H9 (cell line): ENCODE measurements around the gene C16orf89. TPM values are rescaled to one million over a fixed set of nuclear protein-coding genes. Genes with fewer than 3 reads are reported as not detected.

Source experiments
- DNase-seq: peaks from one replicate; pipeline ENCODE4 v3.0.0-alpha.2; 2017
- H2AFZ ChIP-seq: one replicate; pipeline ENCODE4 v1.6.1; 2013; ENCODE audit warnings: mild to moderate bottlenecking, low read length, control low read depth, moderate library complexity
- H2AK5ac ChIP-seq: 2 replicates; pipeline ENCODE4 v1.6.1; 2013; ENCODE audit warnings: low read length, control low read depth, mixed read lengths; ENCODE audit not compliant: insufficient read length
- H2BK120ac ChIP-seq: one replicate; pipeline ENCODE4 v1.6.1; 2013; ENCODE audit warnings: low read depth, mild to moderate bottlenecking, low read length, control low read depth, inconsistent platforms; ENCODE audit not compliant: poor library complexity, severe bottlenecking
- H2BK12ac ChIP-seq: 2 replicates; pipeline ENCODE4 v1.6.1; 2013; ENCODE audit warnings: low read length, control low read depth, mixed read lengths, low read depth; ENCODE audit not compliant: insufficient read length
- H2BK15ac ChIP-seq: 2 replicates; pipeline ENCODE4 v1.6.1; 2013; ENCODE audit warnings: low read depth, low read length, control low read depth
- H2BK20ac ChIP-seq: one replicate; pipeline ENCODE4 v1.6.1; 2013; ENCODE audit warnings: low read depth, mild to moderate bottlenecking, low read length, control low read depth, inconsistent platforms; ENCODE audit not compliant: poor library complexity, severe bottlenecking
- H2BK5ac ChIP-seq: 2 replicates; pipeline ENCODE4 v1.6.1; 2013; ENCODE audit warnings: low read length, control low read depth, mixed read lengths; ENCODE audit not compliant: insufficient read length
- H3K14ac ChIP-seq: 2 replicates; pipeline ENCODE4 v1.6.1; 2013; ENCODE audit warnings: low read length, control low read depth; ENCODE audit not compliant: insufficient read depth
- H3K18ac ChIP-seq: 2 replicates; pipeline ENCODE4 v1.6.1; 2013; ENCODE audit warnings: low read depth, mild to moderate bottlenecking, mixed read lengths, low read length, control low read depth; ENCODE audit not compliant: insufficient read length
- H3K23ac ChIP-seq: 2 replicates; pipeline ENCODE4 v1.6.1; 2013; ENCODE audit warnings: low read length, control low read depth, mixed read lengths, low read depth; ENCODE audit not compliant: insufficient read length
- H3K23me2 ChIP-seq: 2 replicates; pipeline ENCODE4 v1.6.1; 2013; ENCODE audit warnings: low read depth, mild to moderate bottlenecking, mixed read lengths, low read length, control low read depth; ENCODE audit not compliant: insufficient read length, poor library complexity, severe bottlenecking
- H3K27ac ChIP-seq: 2 replicates; pipeline ENCODE4 v1.5.1; 2013; ENCODE audit warnings: low read length, control low read depth, mixed read lengths, low read depth; ENCODE audit not compliant: insufficient read length
- H3K27me3 ChIP-seq: 2 replicates; pipeline ENCODE4 v1.6.1; 2013; ENCODE audit warnings: low read length, control low read depth, inconsistent platforms; ENCODE audit not compliant: insufficient read depth
- H3K4ac ChIP-seq: 2 replicates; pipeline ENCODE4 v1.6.1; 2013; ENCODE audit warnings: low read depth, mild to moderate bottlenecking, control low read depth, inconsistent platforms, low read length, moderate library complexity
- H3K4me1 ChIP-seq: 2 replicates; pipeline ENCODE4 v1.6.1; 2013; ENCODE audit warnings: low read length, control low read depth, inconsistent platforms; ENCODE audit not compliant: insufficient read depth
- H3K4me2 ChIP-seq: 2 replicates; pipeline ENCODE4 v1.6.1; 2013; ENCODE audit warnings: low read length, control low read depth, mixed read lengths; ENCODE audit not compliant: insufficient read length, insufficient read depth
- H3K56ac ChIP-seq: 2 replicates; pipeline ENCODE4 v1.6.1; 2013; ENCODE audit warnings: low read depth, mild to moderate bottlenecking, mixed read lengths, low read length, control low read depth; ENCODE audit not compliant: insufficient read length
- H3K79me1 ChIP-seq: 2 replicates; pipeline ENCODE4 v1.6.1; 2013; ENCODE audit warnings: low read depth, mild to moderate bottlenecking, moderate library complexity, low read length, control low read depth, inconsistent platforms; ENCODE audit not compliant: insufficient read depth, poor library complexity, severe bottlenecking
- H3K79me2 ChIP-seq: 2 replicates; pipeline ENCODE4 v1.6.1; 2013; ENCODE audit warnings: low read length, control low read depth, inconsistent platforms; ENCODE audit not compliant: insufficient read depth
- H3K9ac ChIP-seq: 2 replicates; pipeline ENCODE4 v1.6.1; 2013; ENCODE audit warnings: low read length, control low read depth, mixed read lengths; ENCODE audit not compliant: insufficient read length; ENCODE audit errors: extremely low read depth
- H3K9me3 ChIP-seq: one replicate; pipeline ENCODE4 v1.6.1; 2013; ENCODE audit warnings: low read depth, low read length, inconsistent platforms; ENCODE audit not compliant: control insufficient read depth
- H3T11ph ChIP-seq: one replicate; pipeline ENCODE4 v1.6.1; 2013; ENCODE audit warnings: mild to moderate bottlenecking, low read length, control low read depth, inconsistent platforms
- H4K20me1 ChIP-seq: one replicate; pipeline ENCODE4 v1.6.1; 2013; ENCODE audit not compliant: control insufficient read depth, insufficient read length, insufficient read depth
- H4K5ac ChIP-seq: 2 replicates; pipeline ENCODE4 v1.6.1; 2013; ENCODE audit warnings: low read depth, mild to moderate bottlenecking, mixed read lengths, low read length, control low read depth; ENCODE audit not compliant: insufficient read length
- H4K8ac ChIP-seq: replicated peaks from 2 replicates; pipeline ENCODE4 v1.6.1; 2013; ENCODE audit warnings: low read length, control low read depth, mixed read lengths, low read depth; ENCODE audit not compliant: insufficient read length
- H4K91ac ChIP-seq: 2 replicates; pipeline ENCODE4 v1.6.1; 2013; ENCODE audit warnings: low read depth, mild to moderate bottlenecking, moderate library complexity, mixed read lengths, low read length, control low read depth; ENCODE audit not compliant: insufficient read length
- H3K27ac Mint-ChIP-seq, 3 experiments: 2 replicates in 2 of 3; 3 replicates in 1 of 3; pipeline ENCODE4 v1.8.0; 2020 to 2021; ENCODE audit warnings: mixed read lengths in 3 of 3, mild to moderate bottlenecking in 1 of 3, moderate library complexity in 1 of 3
- H3K27me3 Mint-ChIP-seq: 2 replicates; pipeline ENCODE4 v1.8.0; 2021; ENCODE audit warnings: low read depth, mild to moderate bottlenecking, moderate library complexity, mixed read lengths
- H3K36me3 Mint-ChIP-seq, 3 experiments: 2 replicates in 2 of 3; 3 replicates in 1 of 3; pipeline ENCODE4 v1.8.0; 2020 to 2021; ENCODE audit warnings: low read depth in 3 of 3, mixed read lengths in 3 of 3; ENCODE audit not compliant: insufficient read depth in 1 of 3
- H3K4me1 Mint-ChIP-seq, 2 experiments: 2 replicates each; pipeline ENCODE4 v1.8.0; 2020; ENCODE audit warnings: mixed read lengths in 2 of 2
- H3K4me3 Mint-ChIP-seq, 2 experiments: 2 replicates in 1 of 2; 3 replicates in 1 of 2; pipeline ENCODE4 v1.8.0; 2020 to 2021; ENCODE audit warnings: mild to moderate bottlenecking in 2 of 2, mixed read lengths in 2 of 2, moderate library complexity in 1 of 2
- H3K9me3 Mint-ChIP-seq, 2 experiments: 2 replicates in 1 of 2; 3 replicates in 1 of 2; pipeline ENCODE4 v1.8.0; 2020; ENCODE audit warnings: mild to moderate bottlenecking in 2 of 2, mixed read lengths in 2 of 2, moderate library complexity in 1 of 2
- CTCF ChIP-seq: fragments of 200-600 bp; sonication (generic); conservative IDR thresholded peaks from 3 replicates; pipeline ENCODE4 v1.8.0; 2021; ENCODE audit warnings: antibody characterized with exemption, mild to moderate bottlenecking
- WGBS: extraction: QIAGEN DNeasy Blood & Tissue Kit; methylation state at CpG from one replicate; pipeline ENCODE4 v1.1.7; 2013; ENCODE audit warnings: missing lambda C conversion rate, low lambda C conversion rate, mixed read lengths; ENCODE audit not compliant: insufficient read length; ENCODE audit errors: extremely low coverage; 5-methylcytosine and 5-hydroxymethylcytosine counted together
- total RNA-seq: library from RNA; stranded (reverse); gene quantifications from 2 replicates; pipeline ENCODE4 v1.2.1, GENCODE V29; 2021

The C16orf89 gene
- total RNA-seq, 1 experiment from 2014 or later, result 2.5 TPM

GRCh38 chr16:5034167-5034523 lies 31.6 kb downstream of the C16orf89 start:
- Histone ChIP-seq H3K56ac (no peak overlapping the region), H4K8ac (no peak overlapping the region), H4K5ac (no peak overlapping the region), H3K9ac (peak overlapping the region; percentile 63), H2BK5ac (no peak overlapping the region), H3K4me2 (peak overlapping the region; percentile 74), H2BK20ac (no peak overlapping the region), H3K4ac (no peak overlapping the region), H3K79me1 (no peaks in the 10 kb centered on the region), H3T11ph (no peak overlapping the region), H4K91ac (no peak overlapping the region), H2BK120ac (no peak overlapping the region), H3K14ac (no peak overlapping the region), H3K79me2 (no peaks in the 10 kb centered on the region), H2AK5ac (no peak overlapping the region), H3K23me2 (peaks cover 5% of the 10 kb centered on the region), H3K27ac (no peak overlapping the region), H3K4me1 (peaks cover 9% of the 10 kb centered on the region), H2BK15ac (no peak overlapping the region), H2BK12ac (no peak overlapping the region), H3K23ac (no peak overlapping the region), H2AFZ (no peak overlapping the region), H3K9me3 (no peaks in the 10 kb centered on the region), H3K27me3 (no peaks in the 10 kb centered on the region), H4K20me1 (no peaks in the 10 kb centered on the region), H3K18ac (no peak overlapping the region)
- DNase-seq, result no peak
- Mint-ChIP-seq H3K36me3 (no peaks in the 10 kb centered on the region; a peak in 1 of 7 replicates), H3K4me1 (peaks cover 21 to 31% of the 10 kb centered on the region in 2 experiments), H3K9me3 (no peaks in the 10 kb centered on the region), H3K27me3 (peaks cover 5% of the 10 kb centered on the region), H3K27ac (peak overlapping the region in 2 of 3 experiments; percentile 21 to 89; a peak in 4 of 7 replicates), H3K4me3 (peak overlapping the region; percentile 72 to 85)
- TF ChIP-seq CTCF, result no peak
- WGBS, result no CpG with 5 or more reads among the region's 2 CpGs
